ENCODE results near the gene KLKB1. TPM values are rescaled to one million over a fixed set of nuclear protein-coding genes. Genes with fewer than 3 reads are reported as not detected.

KLKB1 gene
- total RNA-seq, 2 donors from 2014 or later, result 0.27 to 0.50 TPM

GRCh38 chr4:186226521-186227189, 652 bp upstream of the KLKB1 start:
- Histone ChIP-seq H3K36me3 (no peaks in the 10 kb centered on the region), H3K4me1 (no peaks in the 10 kb centered on the region), H3K27me3 (no peaks in the 10 kb centered on the region), H3K9me3 (no peaks in the 10 kb centered on the region), H3K9ac (ENCODE audit: low read depth in 2 of 2, low read length in 2 of 2) (no peak overlapping the region), H3K4me3 (no peak overlapping the region), H3K27ac (no peak overlapping the region)
- TF ChIP-seq CTCF (IDR thresholded peaks at IDR 0.05), result no peak
- intact Hi-C loops (cut with DNase I), result no loop called here
- DNase-seq, result no peak

- TF ChIP-seq CTCF (IDR thresholded peaks at IDR 0.05), result no peak
- intact Hi-C loops (cut with DNase I), result no loop called here
- no peaks in the 10 kb centered on the region for H3K27me3 ChIP-seq
- no peaks in the 10 kb centered on the region for H3K36me3 ChIP-seq
- no peak for DNase-seq
- no peaks in the 10 kb centered on the region for H3K4me1 ChIP-seq
- no peaks in the 10 kb centered on the region for H3K9me3 ChIP-seq
- H3K4me3 ChIP-seq, result no peak overlapping the region
- H3K27ac ChIP-seq, result no peak overlapping the region
- H3K9ac ChIP-seq (ENCODE audit: low read depth in 2 of 2, low read length in 2 of 2), result no peak overlapping the region
Measured at GRCh38 chr4:186227744-186228513, 622 bp downstream of the KLKB1 start.

GRCh38 chr4:186228514-186228894, 1.2 kb downstream of the KLKB1 start:
- TF ChIP-seq CTCF (IDR thresholded peaks at IDR 0.05), result no peak
- intact Hi-C loops (cut with DNase I), result no loop called here
- DNase-seq, result no peak
- no peak overlapping the region for H3K27ac ChIP-seq
- H3K4me3 ChIP-seq, result no peak overlapping the region
- H3K4me1 ChIP-seq, result no peaks in the 10 kb centered on the region
- no peaks in the 10 kb centered on the region for H3K9me3 ChIP-seq
- H3K27me3 ChIP-seq, result no peaks in the 10 kb centered on the region
- H3K36me3 ChIP-seq, result no peaks in the 10 kb centered on the region
- H3K9ac ChIP-seq (ENCODE audit: low read depth in 2 of 2, low read length in 2 of 2), result no peak overlapping the region

- H3K9me3 ChIP-seq, result no peaks in the 10 kb centered on the region
- no peaks in the 10 kb centered on the region for H3K27me3 ChIP-seq
- H3K4me3 ChIP-seq, result no peak overlapping the region
- no peak overlapping the region for H3K27ac ChIP-seq
- no peaks in the 10 kb centered on the region for H3K36me3 ChIP-seq
- no peak overlapping the region for H3K9ac ChIP-seq (ENCODE audit: low read depth in 2 of 2, low read length in 2 of 2)
- no peaks in the 10 kb centered on the region for H3K4me1 ChIP-seq
- DNase-seq, result no peak
- intact Hi-C loops (cut with DNase I), result no loop called here
- TF ChIP-seq CTCF (IDR thresholded peaks at IDR 0.05), result no peak
Measured at GRCh38 chr4:186234367-186234766, 7.1 kb downstream of the KLKB1 start.

GRCh38 chr4:186236126-186236525, 8.8 kb downstream of the KLKB1 start:
- no peak for TF ChIP-seq CTCF (IDR thresholded peaks at IDR 0.05)
- DNase-seq, result no peak
- Histone ChIP-seq H3K4me1 (no peaks in the 10 kb centered on the region), H3K27ac (no peak overlapping the region), H3K36me3 (no peaks in the 10 kb centered on the region), H3K4me3 (no peak overlapping the region), H3K9ac (ENCODE audit: low read depth in 2 of 2, low read length in 2 of 2) (no peak overlapping the region), H3K9me3 (no peaks in the 10 kb centered on the region), H3K27me3 (no peaks in the 10 kb centered on the region)
- intact Hi-C loops (cut with DNase I), result no loop called here

All from colonic mucosa (tissue), 4 donors.